ENCODE data around the gene DKKL1.

GRCh38 chr19:49423071-49423984 lies 59.7 kb downstream of the DKKL1 start, which contains the start of gene PTH2:
- TF ChIP-seq MXI1 (IDR thresholded peaks at IDR 0.05; ENCODE audit: low read depth, low read length) (no peak), SIN3A (IDR thresholded peaks at IDR 0.05; ENCODE audit: borderline replicate concordance, low read depth, low read length) (no peak), MAX (IDR thresholded peaks at IDR 0.05; ENCODE audit: low read depth) (no peak), CTCF (IDR thresholded peaks at IDR 0.05) (no peak), TCF12 (IDR thresholded peaks at IDR 0.05) (no peak), RAD21 (IDR thresholded peaks at IDR 0.05; ENCODE audit: low read length) (no peak), GABPA (IDR thresholded peaks at IDR 0.05; ENCODE audit: low read depth) (no peak), EP300 (IDR thresholded peaks at IDR 0.05; ENCODE audit: borderline replicate concordance in 1 of 2, low read depth in 1 of 2, low read length in 1 of 2) (no peak), POLR2AphosphoS5 (IDR thresholded peaks at IDR 0.05; ENCODE audit: low read depth, low read length) (no peak), YY1 (IDR thresholded peaks at IDR 0.05; ENCODE audit: low read depth) (no peak), EZH2phosphoT487 (IDR thresholded peaks at IDR 0.05; ENCODE audit: borderline replicate concordance, low read depth) (no peak), TEAD4 (IDR thresholded peaks at IDR 0.05; ENCODE audit: borderline replicate concordance, insufficient read depth) (no peak), MEF2A (IDR thresholded peaks at IDR 0.05; ENCODE audit: borderline replicate concordance, low read depth) (no peak), FOXJ3 (CRISPR knock-in tag; IDR thresholded peaks at IDR 0.05) (no peak)

All from SK-N-SH (cell line).